GM12878 (cell line): ENCODE data around the gene SNX13. TPM values are rescaled to one million over a fixed set of nuclear protein-coding genes. Genes with fewer than 3 reads are reported as not detected.

Source experiments
- ATAC-seq: fragments of 200-7000 bp; cut with Tn5 transposase; 3 replicates; pipeline ENCODE4 v1.9.1; 2020; ENCODE audit warnings: mild to moderate bottlenecking, moderate library complexity
- BruUV-seq: library from RNA; stranded (reverse); fragments of 400-500 nt; replicated peaks from 2 replicates; lab custom pipeline; 2021; lab: Mats Ljungman, UMichigan
- CTCF ChIA-PET: fragments of 300-600 bp; sonication (Branson Sonifier 250); formaldehyde crosslinking; extraction: SDS; loops from one replicate; lab custom pipeline; 2021; ENCODE audit warnings: inconsistent platforms; lab: Yijun Ruan, JAX
- POLR2A ChIA-PET: fragments of 350-600 bp; formaldehyde crosslinking; extraction: SDS; loops from one replicate; lab custom pipeline; 2021; ENCODE audit warnings: inconsistent platforms; lab: Charles Lee
- RAD21 ChIA-PET: fragments of 300-600 bp; sonication (Branson Sonifier 250); formaldehyde crosslinking; loops from one replicate; lab custom pipeline; 2023; ENCODE audit warnings: antibody characterized with exemption; ENCODE audit not compliant: unreplicated experiment; lab: Charles Lee
- SMC1A ChIA-PET: fragments of 300-600 bp; sonication (Branson Sonifier 250); formaldehyde crosslinking; loops from one replicate; lab custom pipeline; 2023; ENCODE audit not compliant: unreplicated experiment, uncharacterized antibody; lab: Charles Lee
- DNase-seq: peaks from one replicate; pipeline ENCODE4 v3.0.0-alpha.2; 2011; ENCODE audit warnings: low read depth, low spot score
- FAIRE-seq: peaks from 3 replicates; lab custom pipeline; 2011; peaks lifted over from hg19 to GRCh38; lab: Jason Lieb, UNC
- H2AFZ ChIP-seq: 2 replicates; pipeline ENCODE4 v1.6.0; 2011; ENCODE audit warnings: low read depth, low read length, control low read depth; ENCODE audit not compliant: control insufficient read depth
- H3K27ac ChIP-seq: 2 replicates; pipeline ENCODE4 v1.5.1; 2011; ENCODE audit warnings: control low read depth; ENCODE audit not compliant: control insufficient read depth, insufficient read depth
- H3K27me3 ChIP-seq, 2 experiments: replicated peaks in 1 of 2; 2 replicates each; pipeline versions ENCODE4 v1.6.0 to v1.6.1; 2011; ENCODE audit warnings: low read length in 1 of 2; ENCODE audit not compliant: control insufficient read depth in 2 of 2, insufficient read depth in 2 of 2
- H3K36me3 ChIP-seq, 2 experiments: 2 replicates each; pipeline ENCODE4 v1.5.1; 2011; ENCODE audit warnings: low read length in 1 of 2; ENCODE audit not compliant: control insufficient read depth in 2 of 2, insufficient read depth in 2 of 2
- H3K4me1 ChIP-seq: 2 replicates; pipeline ENCODE4 v1.6.1; 2011; ENCODE audit warnings: mild to moderate bottlenecking, low read length, moderate library complexity, mixed read lengths; ENCODE audit not compliant: control insufficient read depth, insufficient read depth
- H3K4me2 ChIP-seq: 2 replicates; pipeline ENCODE4 v1.6.0; 2011; ENCODE audit warnings: control low read depth; ENCODE audit not compliant: control insufficient read depth, insufficient read depth
- H3K4me3 ChIP-seq: fragments of 200-600 bp; sonication (generic); 2 replicates; pipeline ENCODE4 v1.5.1; 2016
- H3K79me2 ChIP-seq: 2 replicates; pipeline ENCODE4 v1.6.0; 2011; ENCODE audit warnings: low read length; ENCODE audit not compliant: control insufficient read depth, insufficient read depth
- H3K9ac ChIP-seq: 2 replicates; pipeline ENCODE4 v1.8.0; 2011; ENCODE audit warnings: low read length, control low read depth, mixed read lengths; ENCODE audit not compliant: control insufficient read depth, insufficient read depth
- H3K9me3 ChIP-seq: replicated peaks from 3 replicates; pipeline ENCODE4 v1.5.1; 2011; ENCODE audit warnings: mild to moderate bottlenecking, low read length; ENCODE audit not compliant: control insufficient read depth, insufficient read depth
- H4K20me1 ChIP-seq: 2 replicates; pipeline ENCODE4 v1.6.0; 2011; ENCODE audit not compliant: control insufficient read depth, insufficient read depth
- ATF2 ChIP-seq: IDR thresholded peaks from 2 replicates; pipeline ENCODE4 v1.6.1; 2012; ENCODE audit warnings: low read length, inconsistent platforms
- CBX3 ChIP-seq: fragments of 200-600 bp; sonication (generic); IDR thresholded peaks from 2 replicates; pipeline ENCODE4 v1.6.1; 2016; ENCODE audit warnings: low read depth, borderline replicate concordance
- EP300 ChIP-seq, 2 experiments: fragments of 150-350 bp in 1 of 2; IDR thresholded peaks; 2 replicates each; pipeline ENCODE4 v1.6.1; 2011 to 2012; ENCODE audit warnings: low read depth in 2 of 2, low read length in 2 of 2, borderline replicate concordance in 1 of 2, improper control_type of control experiment in 1 of 2, inconsistent platforms in 1 of 2; ENCODE audit not compliant: control insufficient read depth in 1 of 2
- ETV6 ChIP-seq, 2 experiments: fragments of 450-650 bp in 1 of 2; IDR thresholded peaks in 1 of 2; conservative IDR thresholded peaks in 1 of 2; 2 replicates each; pipeline ENCODE4 v1.6.1; 2014; ENCODE audit warnings: antibody characterized with exemption in 1 of 2, borderline replicate concordance in 1 of 2, low read depth in 1 of 2, mild to moderate bottlenecking in 1 of 2, moderate library complexity in 1 of 2
- MLLT1 ChIP-seq: fragments of 450-650 bp; IDR thresholded peaks from 2 replicates; pipeline ENCODE4 v1.6.1; 2016; ENCODE audit warnings: mild to moderate bottlenecking
- NBN ChIP-seq: fragments of 450-650 bp; IDR thresholded peaks from 2 replicates; pipeline ENCODE4 v1.6.1; 2016
- NR2C2 ChIP-seq: IDR thresholded peaks from 2 replicates; pipeline ENCODE4 v1.6.1; 2011; ENCODE audit warnings: borderline replicate concordance, low read depth; ENCODE audit not compliant: control insufficient read depth, insufficient read length
- NR2F1 ChIP-seq: fragments of 450-650 bp; conservative IDR thresholded peaks from 2 replicates; pipeline ENCODE4 v1.6.1; 2017; ENCODE audit warnings: mild to moderate bottlenecking
- POLR2AphosphoS2 ChIP-seq: IDR thresholded peaks from 2 replicates; pipeline ENCODE4 v1.6.1; 2011; ENCODE audit warnings: low read depth, mild to moderate bottlenecking, low read length, improper control_type of control experiment, moderate library complexity
- RB1 ChIP-seq: fragments of 450-650 bp; formaldehyde crosslinking; IDR thresholded peaks from 2 replicates; pipeline ENCODE4 v1.6.1; 2017; ENCODE audit warnings: mild to moderate bottlenecking, borderline replicate concordance
- RELA ChIP-seq: fragments of 450-650 bp; IDR thresholded peaks from 2 replicates; pipeline ENCODE4 v1.8.0; 2014; ENCODE audit warnings: borderline replicate concordance; ENCODE audit not compliant: partially characterized antibody
- SMAD5 ChIP-seq: IDR thresholded peaks from 2 replicates; pipeline ENCODE4 v1.6.1; 2016; ENCODE audit warnings: antibody characterized with exemption, low read depth
- TARDBP ChIP-seq: IDR thresholded peaks from 2 replicates; pipeline ENCODE4 v1.6.1; 2016; ENCODE audit warnings: borderline replicate concordance
- TBL1XR1 ChIP-seq: IDR thresholded peaks from 2 replicates; pipeline ENCODE4 v1.6.1; 2012; ENCODE audit warnings: low read depth, low read length, improper control_type of control experiment
- ZNF24 ChIP-seq: fragments of 450-650 bp; IDR thresholded peaks from 2 replicates; pipeline ENCODE4 v1.6.1; 2017; ENCODE audit warnings: antibody characterized with exemption, mild to moderate bottlenecking
- ZNF687 ChIP-seq: fragments of 450-650 bp; IDR thresholded peaks from 2 replicates; pipeline ENCODE4 v1.6.1; 2017; ENCODE audit warnings: mild to moderate bottlenecking, moderate library complexity
- ZZZ3 ChIP-seq: IDR thresholded peaks from 2 replicates; pipeline ENCODE4 v1.6.1; 2011; ENCODE audit warnings: low read depth; ENCODE audit not compliant: control insufficient read depth, insufficient read length
- WGBS: methylation state at CpG from one replicate; pipeline ENCODE4 v1.1.6; 2016; ENCODE audit warnings: low lambda C conversion rate; ENCODE audit not compliant: insufficient replicate concordance, insufficient coverage; ENCODE audit errors: missing lambda C conversion rate; 5-methylcytosine and 5-hydroxymethylcytosine counted together
- in situ Hi-C: fragments of 300-500 bp; cut with MboI; formaldehyde crosslinking; loops from 9 replicates; pipeline ENCODE4 v1.14.3; 2018; ENCODE audit warnings: mixed read lengths
- intact Hi-C: fragments of 100-400 bp; cut with micrococcal nuclease; formaldehyde crosslinking; loops from one replicate; pipeline ENCODE4 v1.14.2; 2022; ENCODE audit not compliant: unreplicated experiment
- polyA plus RNA-seq, 11 experiments: library from polyadenylated mRNA; depleted of rRNA in 4 of 11; unstranded in 6 of 11; stranded (reverse) in 5 of 11; fragments of >200 nt; fragmentation: Nextera tagmentation in 4 of 11; fragmentation: Illumina TruSeq in 1 of 11; extraction: Ambion mirVana in 4 of 11; extraction: Trizol in 1 of 11; gene quantifications; 1 replicate in 1 of 11; 2 replicates in 10 of 11; pipeline versions ENCODE4 v1.2.1 to v1.2.3, GENCODE V29; 2011 to 2016; ENCODE audit warnings: inconsistent platforms in 2 of 11, missing spikeins in 2 of 11, low read depth in 1 of 11
- total RNA-seq, 4 experiments: library from RNA; depleted of rRNA in 3 of 4; stranded (reverse); fragments of >200 nt in 3 of 4; fragmentation: Illumina TruSeq in 1 of 4; extraction: Trizol in 1 of 4; gene quantifications; 2 replicates each; pipeline versions ENCODE4 v1.2.1 to v1.2.3, GENCODE V29; 2013 to 2021

SNX13 gene
- total and polyA plus RNA-seq, 10 of the 15 experiments (the other 5 are each of a cell fraction or from before 2014, with no cell fraction given) = 2.2 to 17.1 (median 11.9) TPM

- ChIA-PET SMC1A (interaction anchor here (1.2 kb wide), 1 partner anchor 18 kb away, joined by 4 read pairs; no protein-coding TSS in a partner anchor), RAD21 (no interaction called here), CTCF (interaction anchor here (0.7 to 2.1 kb wide), 3 partner anchors 14 to 109 kb away, joined by 3 to 8 read pairs (median 4); no protein-coding TSS in a partner anchor), POLR2A (no interaction called here)
- no peak overlapping the region for H2AFZ ChIP-seq
- FAIRE-seq (no peak), ATAC-seq (no peak), DNase-seq (no peak)
- H3K4me1 ChIP-seq = no peaks in the 10 kb centered on the region
- H3K9me3 ChIP-seq = no peaks in the 10 kb centered on the region
- H3K27ac ChIP-seq = no peak overlapping the region
- TF ChIP-seq MLLT1 = no peak
- TF ChIP-seq ATF2 = no peak
- TF ChIP-seq EP300 (IDR thresholded peaks at IDR 0.05; ENCODE audit: borderline replicate concordance in 1 of 2, control insufficient read depth in 1 of 2, low read depth in 2 of 2, low read length in 2 of 2) = no peak
- no peak for TF ChIP-seq ETV6 (conservative IDR thresholded peaks at IDR 0.05 in 1 of 2, IDR thresholded peaks at IDR 0.05 in 1 of 2; ENCODE audit: borderline replicate concordance in 1 of 2, low read depth in 1 of 2)
- no peak for TF ChIP-seq TARDBP
- no peak for TF ChIP-seq ZNF687
- TF ChIP-seq NR2F1 = no peak
- no peak for TF ChIP-seq NBN
- TF ChIP-seq TBL1XR1 = no peak
- TF ChIP-seq RELA = no peak
- no peak for TF ChIP-seq ZZZ3
- TF ChIP-seq NR2C2 = no peak
- TF ChIP-seq POLR2AphosphoS2 = no peak
- no peak for TF ChIP-seq CBX3
- TF ChIP-seq ZNF24 = no peak
- no peak for TF ChIP-seq RB1
- TF ChIP-seq SMAD5 = no peak
- no peaks in the 10 kb centered on the region for H3K27me3 ChIP-seq
- BruUV-seq = no TSS peak
- H3K4me3 ChIP-seq = no peak overlapping the region
- in situ Hi-C loops = no loop called here
- no peaks in the 10 kb centered on the region for H3K36me3 ChIP-seq
- no peaks in the 10 kb centered on the region for H3K79me2 ChIP-seq
- H4K20me1 ChIP-seq = no peaks in the 10 kb centered on the region
- intact Hi-C loops = no loop called here
- H3K4me2 ChIP-seq = no peak overlapping the region
- H3K9ac ChIP-seq = no peak overlapping the region
- WGBS = 94% methylated on average over 1 of the region's 1 CpG
These were observed 61.7 kb downstream of the SNX13 start for GRCh38 chr7:17878627-17879026.
